Activated T-cell treated with anti-CD3 and anti-CD28 coated beads, Interleukin-2, amount 50 U/mL, for 24 hours (primary cell): ENCODE measurements around the gene DCPS.
"Not testable (repeated sequence)": the region's sequence is repeated elsewhere in the genome, so short reads cannot be mapped to it uniquely, and the experiment has no call there.

Experiments used
- DNase-seq: peaks from one replicate; pipeline ENCODE4 v3.0.0-alpha.2; 2020
- H3K27ac Mint-ChIP-seq: 2 replicates; pipeline ENCODE4 v1.8.0; 2020; ENCODE audit warnings: mild to moderate bottlenecking, mixed read lengths
- H3K27me3 Mint-ChIP-seq: 2 replicates; pipeline ENCODE4 v1.8.0; 2020; ENCODE audit warnings: mixed read lengths
- H3K36me3 Mint-ChIP-seq: 2 replicates; pipeline ENCODE4 v1.8.0; 2020; ENCODE audit warnings: low read depth, mixed read lengths
- H3K4me1 Mint-ChIP-seq: 2 replicates; pipeline ENCODE4 v1.8.0; 2020; ENCODE audit warnings: low read depth, mixed read lengths
- H3K4me3 Mint-ChIP-seq: 2 replicates; pipeline ENCODE4 v1.8.0; 2020; ENCODE audit warnings: mild to moderate bottlenecking, moderate library complexity, mixed read lengths
- H3K9me3 Mint-ChIP-seq: 2 replicates; pipeline ENCODE4 v1.8.0; 2020; ENCODE audit warnings: mixed read lengths

DCPS gene

DNA sequence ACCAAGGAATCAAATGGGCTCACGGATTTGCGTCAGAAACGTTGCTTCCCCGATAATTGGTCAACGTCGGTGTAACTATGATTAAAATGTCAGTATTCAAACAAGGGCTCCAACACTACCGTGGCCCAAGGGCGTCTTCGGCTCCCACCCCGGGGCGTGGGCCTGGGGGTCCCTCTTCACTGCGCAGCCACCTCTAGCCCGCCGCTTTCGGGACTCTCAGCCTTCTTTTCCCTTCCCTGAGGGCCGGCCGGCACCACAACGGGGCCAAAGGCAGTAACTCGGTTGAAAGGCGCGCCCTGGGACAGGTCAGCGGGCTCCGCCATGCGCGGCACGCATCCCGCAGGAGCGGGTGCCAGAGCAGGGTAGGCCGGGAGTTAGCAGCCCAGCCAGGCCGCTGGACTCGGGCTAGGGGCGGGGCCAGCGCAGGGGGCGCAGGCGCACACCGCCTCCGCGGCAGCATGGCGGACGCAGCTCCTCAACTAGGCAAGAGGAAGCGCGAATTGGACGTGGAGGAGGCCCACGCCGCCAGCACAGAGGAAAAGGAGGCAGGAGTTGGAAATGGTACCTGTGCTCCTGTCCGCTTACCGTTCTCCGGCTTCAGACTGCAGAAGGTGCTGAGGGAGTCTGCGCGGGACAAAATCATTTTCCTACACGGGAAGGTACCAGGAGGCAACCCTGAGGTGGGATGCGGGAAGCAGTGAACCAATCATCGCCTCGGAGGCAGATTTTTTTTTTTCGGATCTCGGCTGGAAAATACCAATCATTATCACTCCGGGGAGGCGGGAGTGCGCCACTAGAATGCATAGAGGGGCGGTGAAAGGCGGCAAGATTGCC lies at the start of gene DCPS:
Gene DCPS, plus strand, starts transcription at position 438 of the 834 bp plus-strand sequence. Its CDS starts 21 bp downstream, at position 459.
- peaks cover 66% of the 10 kb centered on the region for H3K36me3 Mint-ChIP-seq
- H3K4me3 Mint-ChIP-seq = peak within 1 kb of the TSS; percentile 90
- no peaks in the 10 kb centered on the region for H3K27me3 Mint-ChIP-seq
- peak; percentile 94 for DNase-seq
- peak within 1 kb of the TSS; percentile 99 for H3K27ac Mint-ChIP-seq
- H3K4me1 Mint-ChIP-seq = peaks cover 38% of the 10 kb centered on the region
- H3K9me3 Mint-ChIP-seq = no peaks in the 10 kb centered on the region

DNA sequence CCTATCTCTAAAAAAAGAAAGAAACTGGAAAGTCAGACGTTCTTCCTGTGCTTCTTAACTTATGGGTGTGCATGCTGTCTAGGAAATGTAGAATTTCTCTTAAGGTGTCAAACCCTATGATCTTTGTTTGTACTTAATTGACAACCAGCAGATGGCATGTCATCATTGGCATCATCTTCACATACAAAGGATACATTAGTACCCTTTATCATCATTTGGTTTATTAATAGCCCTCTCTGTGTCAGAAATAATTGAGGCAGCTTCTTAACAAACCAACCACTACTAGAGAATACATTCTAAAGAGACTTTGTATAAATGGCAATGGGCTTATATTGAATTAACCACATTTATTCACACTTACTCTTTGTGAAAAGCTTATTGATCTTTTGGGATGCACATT lies 49.0 kb upstream of the DCPS start:
- Mint-ChIP-seq H3K9me3 (no peaks in the 10 kb centered on the region), H3K4me3 (no peak overlapping the region), H3K4me1 (peaks cover 5% of the 10 kb centered on the region), H3K36me3 (peaks cover 82% of the 10 kb centered on the region), H3K27ac (no peak overlapping the region), H3K27me3 (no peaks in the 10 kb centered on the region)
- DNase-seq = no peak

- not testable (repeated sequence) for H3K9me3 Mint-ChIP-seq, H3K4me3 Mint-ChIP-seq, H3K4me1 Mint-ChIP-seq, H3K27ac Mint-ChIP-seq, DNase-seq, H3K27me3 Mint-ChIP-seq
- peaks cover 82% of the 10 kb centered on the region for H3K36me3 Mint-ChIP-seq
These were observed 48.4 kb upstream of the DCPS start for GRCh38 chr11:126255507-126255906.

GRCh38 chr11:126256216-126256615 lies 47.6 kb upstream of the DCPS start:
- Mint-ChIP-seq H3K27me3 (no peaks in the 10 kb centered on the region), H3K4me3 (no peak overlapping the region), H3K36me3 (peaks cover 82% of the 10 kb centered on the region), H3K27ac (peak overlapping the region; percentile 24), H3K9me3 (no peaks in the 10 kb centered on the region), H3K4me1 (peaks cover 5% of the 10 kb centered on the region)
- DNase-seq = no peak

- Mint-ChIP-seq H3K36me3 (peaks cover 84% of the 10 kb centered on the region), H3K4me1 (peaks cover 5% of the 10 kb centered on the region), H3K9me3 (no peaks in the 10 kb centered on the region), H3K27me3 (no peaks in the 10 kb centered on the region), H3K27ac (no peak overlapping the region), H3K4me3 (no peak overlapping the region)
- no peak for DNase-seq
These were observed 46.7 kb upstream of the DCPS start for GRCh38 chr11:126257144-126257543.

- Mint-ChIP-seq H3K27me3 (no peaks in the 10 kb centered on the region), H3K4me1 (peaks cover 5% of the 10 kb centered on the region), H3K4me3 (no peak overlapping the region), H3K27ac (peak overlapping the region; percentile 57), H3K36me3 (peaks cover 85% of the 10 kb centered on the region), H3K9me3 (no peaks in the 10 kb centered on the region)
- no peak for DNase-seq
These were observed 46.1 kb upstream of the DCPS start for GRCh38 chr11:126257764-126258163.

- Mint-ChIP-seq H3K27ac (peak overlapping the region; percentile 73), H3K4me1 (peaks cover 14% of the 10 kb centered on the region), H3K9me3 (no peaks in the 10 kb centered on the region), H3K4me3 (no peak overlapping the region), H3K27me3 (no peaks in the 10 kb centered on the region), H3K36me3 (peaks cover 89% of the 10 kb centered on the region)
- DNase-seq = no peak
These were observed 41.6 kb upstream of the DCPS start for GRCh38 chr11:126262216-126262615.

GRCh38 chr11:126263489-126263888 lies 40.4 kb upstream of the DCPS start:
- DNase-seq = no peak
- no peak overlapping the region for H3K4me3 Mint-ChIP-seq
- peak overlapping the region; percentile 58 for H3K27ac Mint-ChIP-seq
- H3K36me3 Mint-ChIP-seq = peaks cover 89% of the 10 kb centered on the region
- H3K9me3 Mint-ChIP-seq = no peaks in the 10 kb centered on the region
- no peaks in the 10 kb centered on the region for H3K27me3 Mint-ChIP-seq
- H3K4me1 Mint-ChIP-seq = peaks cover 22% of the 10 kb centered on the region

DNA sequence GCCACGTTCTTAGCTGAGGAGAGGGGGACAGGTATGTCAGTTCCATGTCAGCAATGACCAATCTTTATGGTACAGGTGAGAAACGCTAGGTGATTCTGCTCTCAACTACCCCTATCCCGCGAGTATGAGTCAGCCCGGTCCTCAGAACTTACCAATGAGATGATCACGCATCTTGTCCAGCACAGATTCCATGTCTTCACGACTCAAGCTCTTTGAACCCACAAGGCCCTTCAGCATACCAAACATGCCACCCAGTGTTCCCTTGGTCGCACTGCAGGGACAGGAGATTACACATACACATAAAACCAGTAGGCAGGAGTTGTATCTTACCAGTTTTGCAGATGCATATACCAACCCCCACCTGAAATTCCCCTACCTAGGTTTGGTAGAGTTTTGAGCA lies 38.0 kb upstream of the DCPS start:
- Mint-ChIP-seq H3K4me1 (peaks cover 36% of the 10 kb centered on the region), H3K36me3 (peaks cover 89% of the 10 kb centered on the region), H3K9me3 (no peaks in the 10 kb centered on the region), H3K27me3 (no peaks in the 10 kb centered on the region), H3K27ac (peak overlapping the region; percentile 96), H3K4me3 (no peak overlapping the region)
- no peak for DNase-seq

DNA sequence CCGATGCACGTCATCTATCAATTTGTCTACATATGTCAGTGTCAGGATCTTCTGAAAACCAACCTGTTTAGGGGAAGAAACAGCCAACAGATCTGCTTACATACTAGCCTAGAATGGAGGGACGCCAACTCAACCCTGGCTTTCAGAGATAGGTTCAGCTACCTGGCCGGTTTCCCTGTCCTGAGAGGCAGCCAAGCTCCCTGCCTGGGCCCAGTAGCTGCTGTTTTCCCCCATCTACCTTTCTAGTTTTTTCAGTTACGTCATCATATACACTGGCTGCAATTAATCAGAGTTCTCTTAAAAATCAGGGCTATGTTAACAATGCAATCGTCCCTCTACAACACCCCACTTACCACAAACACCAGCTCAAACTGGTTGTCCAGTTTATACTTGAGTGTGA lies 36.2 kb upstream of the DCPS start:
- Mint-ChIP-seq H3K4me1 (peaks cover 43% of the 10 kb centered on the region), H3K27me3 (no peaks in the 10 kb centered on the region), H3K9me3 (no peaks in the 10 kb centered on the region), H3K4me3 (peak overlapping the region; percentile 97), H3K27ac (peak overlapping the region; percentile 96), H3K36me3 (peaks cover 91% of the 10 kb centered on the region)
- no peak for DNase-seq

- DNase-seq = peak; percentile 47
- H3K4me1 Mint-ChIP-seq = peaks cover 43% of the 10 kb centered on the region
- H3K27me3 Mint-ChIP-seq = no peaks in the 10 kb centered on the region
- H3K9me3 Mint-ChIP-seq = no peaks in the 10 kb centered on the region
- H3K27ac Mint-ChIP-seq = peak overlapping the region; percentile 96
- H3K36me3 Mint-ChIP-seq = peaks cover 91% of the 10 kb centered on the region
- H3K4me3 Mint-ChIP-seq = peak overlapping the region; percentile 97
These were observed 35.5 kb upstream of the DCPS start for GRCh38 chr11:126268361-126268707.

- peak; percentile 100 for DNase-seq
- H3K9me3 Mint-ChIP-seq = no peaks in the 10 kb centered on the region
- no peaks in the 10 kb centered on the region for H3K27me3 Mint-ChIP-seq
- H3K36me3 Mint-ChIP-seq = peaks cover 91% of the 10 kb centered on the region
- H3K4me3 Mint-ChIP-seq = peak within 1 kb of the TSS; percentile 97
- peaks cover 43% of the 10 kb centered on the region for H3K4me1 Mint-ChIP-seq
- peak within 1 kb of the TSS; percentile 96 for H3K27ac Mint-ChIP-seq
These were observed 34.9 kb upstream of the DCPS start, which contains the start of the genes FOXRED1 and SRPRA for GRCh38 chr11:126268708-126269579. FOXRED1 (plus strand) TSS chr11:126269154; CDS start chr11:126269207, 53 bp downstream. SRPRA (minus strand) TSS chr11:126268895; CDS start chr11:126268804, 91 bp downstream.

- Mint-ChIP-seq H3K4me3 (no peak overlapping the region), H3K9me3 (no peaks in the 10 kb centered on the region), H3K27me3 (no peaks in the 10 kb centered on the region), H3K36me3 (peaks cover 74% of the 10 kb centered on the region), H3K27ac (no peak overlapping the region), H3K4me1 (peaks cover 18% of the 10 kb centered on the region)
- DNase-seq = no peak
These were observed 26.5 kb upstream of the DCPS start for GRCh38 chr11:126277322-126277721.

- H3K36me3 Mint-ChIP-seq = peaks cover 70% of the 10 kb centered on the region
- no peaks in the 10 kb centered on the region for H3K27me3 Mint-ChIP-seq
- peak overlapping the region; percentile 14 for H3K27ac Mint-ChIP-seq
- H3K4me1 Mint-ChIP-seq = peaks cover 21% of the 10 kb centered on the region
- H3K4me3 Mint-ChIP-seq = no peak overlapping the region
- no peaks in the 10 kb centered on the region for H3K9me3 Mint-ChIP-seq
- DNase-seq = no peak
These were observed 26.1 kb upstream of the DCPS start for GRCh38 chr11:126277780-126278179.

GRCh38 chr11:126279191-126279590 lies 24.7 kb upstream of the DCPS start:
- Mint-ChIP-seq H3K36me3 (peaks cover 60% of the 10 kb centered on the region), H3K9me3 (no peaks in the 10 kb centered on the region), H3K4me1 (peaks cover 29% of the 10 kb centered on the region), H3K27ac (no peak overlapping the region), H3K27me3 (no peaks in the 10 kb centered on the region), H3K4me3 (no peak overlapping the region)
- DNase-seq = no peak
